WTC11 (cell line): Measurements from ENCODE around the gene KRTAP10-7. TPM values are rescaled to one million over a fixed set of nuclear protein-coding genes. Genes with fewer than 3 reads are reported as not detected.

ENCODE experiments used
- ATAC-seq: fragments of 200-7000 bp; cut with Tn5 transposase; 2 replicates; pipeline ENCODE4 v1.10.0; 2021; ENCODE audit warnings: mild to moderate bottlenecking, moderate library complexity
- CTCF ChIA-PET: fragments of 300-600 bp; sonication (Branson Sonifier 250); formaldehyde crosslinking; loops from one replicate; lab custom pipeline; 2021; ENCODE audit warnings: antibody characterized with exemption; lab: Charles Lee
- POLR2A ChIA-PET: fragments of 350-600 bp; sonication (Branson Sonifier 250); formaldehyde crosslinking; loops from one replicate; lab custom pipeline; 2021; ENCODE audit warnings: antibody characterized with exemption; lab: Charles Lee
- DNase-seq: peaks from one replicate; pipeline ENCODE4 v3.0.0; 2021; ENCODE audit warnings: low spot score
- H3K27ac Mint-ChIP-seq: 2 replicates; pipeline ENCODE4 v1.8.0; 2021; ENCODE audit warnings: mixed read lengths
- H3K27me3 Mint-ChIP-seq: 2 replicates; pipeline ENCODE4 v1.8.0; 2021; ENCODE audit warnings: low read depth, mild to moderate bottlenecking, moderate library complexity, mixed read lengths
- H3K36me3 Mint-ChIP-seq: 2 replicates; pipeline ENCODE4 v1.8.0; 2021; ENCODE audit warnings: mixed read lengths
- H3K4me1 Mint-ChIP-seq: 2 replicates; pipeline ENCODE4 v1.8.0; 2022; ENCODE audit warnings: mixed read lengths
- H3K4me3 Mint-ChIP-seq: 2 replicates; pipeline ENCODE4 v1.8.0; 2021; ENCODE audit warnings: mild to moderate bottlenecking, moderate library complexity, mixed read lengths
- H3K9me3 Mint-ChIP-seq: 2 replicates; pipeline ENCODE4 v1.8.0; 2021; ENCODE audit warnings: mixed read lengths
- EMX1 ChIP-seq: fragments of 250-450 bp; sonication (Bioruptor Pico); IDR thresholded peaks from 2 replicates; pipeline ENCODE4 v1.8.0; 2021; ENCODE audit warnings: mild to moderate bottlenecking
- ESRRA ChIP-seq: sonication (generic); formaldehyde crosslinking; IDR thresholded peaks from 2 replicates; pipeline ENCODE4 v1.8.1; 2022; ENCODE audit warnings: mild to moderate bottlenecking, missing genetic modification reagents, borderline replicate concordance
- FOXK1 ChIP-seq: sonication (generic); formaldehyde crosslinking; IDR thresholded peaks from 2 replicates; pipeline ENCODE4 v1.8.0; 2022; ENCODE audit warnings: mild to moderate bottlenecking, moderate library complexity, missing genetic modification reagents
- FOXP1 ChIP-seq: sonication (generic); formaldehyde crosslinking; IDR thresholded peaks from 2 replicates; pipeline ENCODE4 v1.8.0; 2022; ENCODE audit warnings: missing genetic modification reagents, mild to moderate bottlenecking, moderate library complexity, borderline replicate concordance
- NFE2L1 ChIP-seq: sonication (generic); formaldehyde crosslinking; IDR thresholded peaks from 2 replicates; pipeline ENCODE4 v1.8.1; 2023; ENCODE audit warnings: missing genetic modification reagents
- RORB ChIP-seq: fragments of 250-450 bp; sonication (Bioruptor Pico); IDR thresholded peaks from 2 replicates; pipeline ENCODE4 v1.9.0; 2021; ENCODE audit warnings: mild to moderate bottlenecking
- SMAD3 ChIP-seq: sonication (generic); formaldehyde crosslinking; IDR thresholded peaks from 2 replicates; pipeline ENCODE4 v1.8.0; 2022; ENCODE audit warnings: missing genetic modification reagents, mild to moderate bottlenecking, borderline replicate concordance
- TEAD1 ChIP-seq: sonication (generic); formaldehyde crosslinking; IDR thresholded peaks from 2 replicates; pipeline ENCODE4 v1.8.0; 2022; ENCODE audit warnings: mild to moderate bottlenecking, missing genetic modification reagents
- ZBTB21 ChIP-seq: sonication (generic); formaldehyde crosslinking; IDR thresholded peaks from 2 replicates; pipeline ENCODE4 v1.8.1; 2023; ENCODE audit warnings: mild to moderate bottlenecking, missing genetic modification reagents, borderline replicate concordance
- ZNF121 ChIP-seq: sonication (generic); formaldehyde crosslinking; IDR thresholded peaks from 2 replicates; pipeline ENCODE4 v1.8.0; 2023; ENCODE audit warnings: missing genetic modification reagents
- ZNF671 ChIP-seq: fragments of 250-450 bp; sonication (Bioruptor Pico); IDR thresholded peaks from 2 replicates; pipeline ENCODE4 v1.8.0; 2021; ENCODE audit warnings: mild to moderate bottlenecking
- total RNA-seq: library from RNA; stranded (reverse); gene quantifications from 3 replicates; pipeline ENCODE4 v1.2.3, GENCODE V29; 2021
- TF ChIP-seq, protein P1 (sequence below): fragments of 200-600 bp; IDR thresholded peaks from 2 replicates; pipeline ENCODE4 v1.8.0; 2022; ENCODE audit warnings: antibody characterized with exemption
- TF ChIP-seq, protein P2 (sequence below): sonication (generic); formaldehyde crosslinking; IDR thresholded peaks from 2 replicates; pipeline ENCODE4 v1.8.0; 2022; ENCODE audit warnings: mild to moderate bottlenecking, missing genetic modification reagents
- TF ChIP-seq, protein P3 (sequence below): sonication (generic); formaldehyde crosslinking; conservative IDR thresholded peaks from 2 replicates; pipeline ENCODE4 v1.8.1; 2022; ENCODE audit warnings: mild to moderate bottlenecking, missing genetic modification reagents
- TF ChIP-seq, protein P4 (sequence below): fragments of 250-450 bp; sonication (Bioruptor Pico); IDR thresholded peaks from 2 replicates; pipeline ENCODE4 v1.9.0; 2021; ENCODE audit warnings: mild to moderate bottlenecking, borderline replicate concordance
- TF ChIP-seq, protein P5 (sequence below): sonication (generic); formaldehyde crosslinking; IDR thresholded peaks from 2 replicates; pipeline ENCODE4 v1.8.0; 2022; ENCODE audit warnings: mild to moderate bottlenecking, missing genetic modification reagents
- TF ChIP-seq, protein P6 (sequence below): sonication (generic); formaldehyde crosslinking; IDR thresholded peaks from 2 replicates; pipeline ENCODE4 v1.8.1; 2022; ENCODE audit warnings: low read depth, mild to moderate bottlenecking, moderate library complexity, missing genetic modification reagents, borderline replicate concordance
- TF ChIP-seq, protein P7 (sequence below): sonication (generic); formaldehyde crosslinking; IDR thresholded peaks from 2 replicates; pipeline ENCODE4 v1.8.1; 2022; ENCODE audit warnings: missing genetic modification reagents, borderline replicate concordance
- TF ChIP-seq, protein P8 (sequence below): fragments of 250-450 bp; sonication (Bioruptor Pico); IDR thresholded peaks from 2 replicates; pipeline ENCODE4 v1.9.0; 2021; ENCODE audit warnings: mild to moderate bottlenecking

Gene KRTAP10-7
- total RNA-seq, 1 experiment from 2014 or later = not detected

DNA sequence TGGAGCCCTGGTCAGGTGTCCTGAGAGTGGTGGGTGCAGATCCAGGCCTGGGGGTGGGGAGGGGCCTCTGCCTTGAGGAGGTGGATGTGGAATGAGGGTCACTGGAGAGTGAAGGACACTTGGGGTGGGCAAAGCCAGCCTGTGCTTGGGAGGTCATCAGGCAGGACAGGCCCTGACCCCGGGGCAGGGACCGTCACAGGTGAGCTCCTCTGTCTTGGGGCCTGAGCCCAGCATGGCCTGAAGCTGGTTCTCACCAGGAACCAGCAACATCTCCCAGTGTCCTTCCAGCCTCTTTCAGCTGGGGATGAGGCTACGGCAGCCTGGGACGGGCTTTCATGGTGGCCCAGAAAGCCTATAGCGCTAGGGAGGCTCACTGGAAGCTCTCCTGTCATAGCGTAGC is 48.3 kb upstream of the KRTAP10-7 start:
- TF ChIP-seq ZNF671 (CRISPR knock-in tag) (no peak), ESRRA (no peak), ZNF121 (CRISPR knock-in tag) (no peak), ZBTB21 (CRISPR knock-in tag) (no peak), SMAD3 (CRISPR knock-in tag) (no peak), EMX1 (CRISPR knock-in tag) (no peak), TEAD1 (CRISPR knock-in tag) (no peak), RORB (no peak), NFE2L1 (CRISPR knock-in tag) (no peak), FOXP1 (no peak), FOXK1 (no peak)
- TF ChIP-seq, protein P1, sequence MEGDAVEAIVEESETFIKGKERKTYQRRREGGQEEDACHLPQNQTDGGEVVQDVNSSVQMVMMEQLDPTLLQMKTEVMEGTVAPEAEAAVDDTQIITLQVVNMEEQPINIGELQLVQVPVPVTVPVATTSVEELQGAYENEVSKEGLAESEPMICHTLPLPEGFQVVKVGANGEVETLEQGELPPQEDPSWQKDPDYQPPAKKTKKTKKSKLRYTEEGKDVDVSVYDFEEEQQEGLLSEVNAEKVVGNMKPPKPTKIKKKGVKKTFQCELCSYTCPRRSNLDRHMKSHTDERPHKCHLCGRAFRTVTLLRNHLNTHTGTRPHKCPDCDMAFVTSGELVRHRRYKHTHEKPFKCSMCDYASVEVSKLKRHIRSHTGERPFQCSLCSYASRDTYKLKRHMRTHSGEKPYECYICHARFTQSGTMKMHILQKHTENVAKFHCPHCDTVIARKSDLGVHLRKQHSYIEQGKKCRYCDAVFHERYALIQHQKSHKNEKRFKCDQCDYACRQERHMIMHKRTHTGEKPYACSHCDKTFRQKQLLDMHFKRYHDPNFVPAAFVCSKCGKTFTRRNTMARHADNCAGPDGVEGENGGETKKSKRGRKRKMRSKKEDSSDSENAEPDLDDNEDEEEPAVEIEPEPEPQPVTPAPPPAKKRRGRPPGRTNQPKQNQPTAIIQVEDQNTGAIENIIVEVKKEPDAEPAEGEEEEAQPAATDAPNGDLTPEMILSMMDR = no peak
- TF ChIP-seq, protein P2, sequence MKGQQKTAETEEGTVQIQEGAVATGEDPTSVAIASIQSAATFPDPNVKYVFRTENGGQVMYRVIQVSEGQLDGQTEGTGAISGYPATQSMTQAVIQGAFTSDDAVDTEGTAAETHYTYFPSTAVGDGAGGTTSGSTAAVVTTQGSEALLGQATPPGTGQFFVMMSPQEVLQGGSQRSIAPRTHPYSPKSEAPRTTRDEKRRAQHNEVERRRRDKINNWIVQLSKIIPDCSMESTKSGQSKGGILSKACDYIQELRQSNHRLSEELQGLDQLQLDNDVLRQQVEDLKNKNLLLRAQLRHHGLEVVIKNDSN = no peak
- TF ChIP-seq, protein P3, sequence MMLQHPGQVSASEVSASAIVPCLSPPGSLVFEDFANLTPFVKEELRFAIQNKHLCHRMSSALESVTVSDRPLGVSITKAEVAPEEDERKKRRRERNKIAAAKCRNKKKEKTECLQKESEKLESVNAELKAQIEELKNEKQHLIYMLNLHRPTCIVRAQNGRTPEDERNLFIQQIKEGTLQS (CRISPR knock-in tag) = no peak
- TF ChIP-seq, protein P4, sequence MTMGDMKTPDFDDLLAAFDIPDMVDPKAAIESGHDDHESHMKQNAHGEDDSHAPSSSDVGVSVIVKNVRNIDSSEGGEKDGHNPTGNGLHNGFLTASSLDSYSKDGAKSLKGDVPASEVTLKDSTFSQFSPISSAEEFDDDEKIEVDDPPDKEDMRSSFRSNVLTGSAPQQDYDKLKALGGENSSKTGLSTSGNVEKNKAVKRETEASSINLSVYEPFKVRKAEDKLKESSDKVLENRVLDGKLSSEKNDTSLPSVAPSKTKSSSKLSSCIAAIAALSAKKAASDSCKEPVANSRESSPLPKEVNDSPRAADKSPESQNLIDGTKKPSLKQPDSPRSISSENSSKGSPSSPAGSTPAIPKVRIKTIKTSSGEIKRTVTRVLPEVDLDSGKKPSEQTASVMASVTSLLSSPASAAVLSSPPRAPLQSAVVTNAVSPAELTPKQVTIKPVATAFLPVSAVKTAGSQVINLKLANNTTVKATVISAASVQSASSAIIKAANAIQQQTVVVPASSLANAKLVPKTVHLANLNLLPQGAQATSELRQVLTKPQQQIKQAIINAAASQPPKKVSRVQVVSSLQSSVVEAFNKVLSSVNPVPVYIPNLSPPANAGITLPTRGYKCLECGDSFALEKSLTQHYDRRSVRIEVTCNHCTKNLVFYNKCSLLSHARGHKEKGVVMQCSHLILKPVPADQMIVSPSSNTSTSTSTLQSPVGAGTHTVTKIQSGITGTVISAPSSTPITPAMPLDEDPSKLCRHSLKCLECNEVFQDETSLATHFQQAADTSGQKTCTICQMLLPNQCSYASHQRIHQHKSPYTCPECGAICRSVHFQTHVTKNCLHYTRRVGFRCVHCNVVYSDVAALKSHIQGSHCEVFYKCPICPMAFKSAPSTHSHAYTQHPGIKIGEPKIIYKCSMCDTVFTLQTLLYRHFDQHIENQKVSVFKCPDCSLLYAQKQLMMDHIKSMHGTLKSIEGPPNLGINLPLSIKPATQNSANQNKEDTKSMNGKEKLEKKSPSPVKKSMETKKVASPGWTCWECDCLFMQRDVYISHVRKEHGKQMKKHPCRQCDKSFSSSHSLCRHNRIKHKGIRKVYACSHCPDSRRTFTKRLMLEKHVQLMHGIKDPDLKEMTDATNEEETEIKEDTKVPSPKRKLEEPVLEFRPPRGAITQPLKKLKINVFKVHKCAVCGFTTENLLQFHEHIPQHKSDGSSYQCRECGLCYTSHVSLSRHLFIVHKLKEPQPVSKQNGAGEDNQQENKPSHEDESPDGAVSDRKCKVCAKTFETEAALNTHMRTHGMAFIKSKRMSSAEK = no peak
- TF ChIP-seq, protein P5, sequence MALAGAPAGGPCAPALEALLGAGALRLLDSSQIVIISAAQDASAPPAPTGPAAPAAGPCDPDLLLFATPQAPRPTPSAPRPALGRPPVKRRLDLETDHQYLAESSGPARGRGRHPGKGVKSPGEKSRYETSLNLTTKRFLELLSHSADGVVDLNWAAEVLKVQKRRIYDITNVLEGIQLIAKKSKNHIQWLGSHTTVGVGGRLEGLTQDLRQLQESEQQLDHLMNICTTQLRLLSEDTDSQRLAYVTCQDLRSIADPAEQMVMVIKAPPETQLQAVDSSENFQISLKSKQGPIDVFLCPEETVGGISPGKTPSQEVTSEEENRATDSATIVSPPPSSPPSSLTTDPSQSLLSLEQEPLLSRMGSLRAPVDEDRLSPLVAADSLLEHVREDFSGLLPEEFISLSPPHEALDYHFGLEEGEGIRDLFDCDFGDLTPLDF (CRISPR knock-in tag) = no peak
- TF ChIP-seq, protein P6, sequence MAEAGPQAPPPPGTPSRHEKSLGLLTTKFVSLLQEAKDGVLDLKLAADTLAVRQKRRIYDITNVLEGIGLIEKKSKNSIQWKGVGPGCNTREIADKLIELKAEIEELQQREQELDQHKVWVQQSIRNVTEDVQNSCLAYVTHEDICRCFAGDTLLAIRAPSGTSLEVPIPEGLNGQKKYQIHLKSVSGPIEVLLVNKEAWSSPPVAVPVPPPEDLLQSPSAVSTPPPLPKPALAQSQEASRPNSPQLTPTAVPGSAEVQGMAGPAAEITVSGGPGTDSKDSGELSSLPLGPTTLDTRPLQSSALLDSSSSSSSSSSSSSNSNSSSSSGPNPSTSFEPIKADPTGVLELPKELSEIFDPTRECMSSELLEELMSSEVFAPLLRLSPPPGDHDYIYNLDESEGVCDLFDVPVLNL (CRISPR knock-in tag) = no peak
- TF ChIP-seq, protein P7, sequence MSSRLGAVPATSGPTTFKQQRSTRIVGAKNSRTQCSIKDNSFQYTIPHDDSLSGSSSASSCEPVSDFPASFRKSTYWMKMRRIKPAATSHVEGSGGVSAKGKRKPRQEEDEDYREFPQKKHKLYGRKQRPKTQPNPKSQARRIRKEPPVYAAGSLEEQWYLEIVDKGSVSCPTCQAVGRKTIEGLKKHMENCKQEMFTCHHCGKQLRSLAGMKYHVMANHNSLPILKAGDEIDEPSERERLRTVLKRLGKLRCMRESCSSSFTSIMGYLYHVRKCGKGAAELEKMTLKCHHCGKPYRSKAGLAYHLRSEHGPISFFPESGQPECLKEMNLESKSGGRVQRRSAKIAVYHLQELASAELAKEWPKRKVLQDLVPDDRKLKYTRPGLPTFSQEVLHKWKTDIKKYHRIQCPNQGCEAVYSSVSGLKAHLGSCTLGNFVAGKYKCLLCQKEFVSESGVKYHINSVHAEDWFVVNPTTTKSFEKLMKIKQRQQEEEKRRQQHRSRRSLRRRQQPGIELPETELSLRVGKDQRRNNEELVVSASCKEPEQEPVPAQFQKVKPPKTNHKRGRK (CRISPR knock-in tag) = no peak
- TF ChIP-seq, protein P8, sequence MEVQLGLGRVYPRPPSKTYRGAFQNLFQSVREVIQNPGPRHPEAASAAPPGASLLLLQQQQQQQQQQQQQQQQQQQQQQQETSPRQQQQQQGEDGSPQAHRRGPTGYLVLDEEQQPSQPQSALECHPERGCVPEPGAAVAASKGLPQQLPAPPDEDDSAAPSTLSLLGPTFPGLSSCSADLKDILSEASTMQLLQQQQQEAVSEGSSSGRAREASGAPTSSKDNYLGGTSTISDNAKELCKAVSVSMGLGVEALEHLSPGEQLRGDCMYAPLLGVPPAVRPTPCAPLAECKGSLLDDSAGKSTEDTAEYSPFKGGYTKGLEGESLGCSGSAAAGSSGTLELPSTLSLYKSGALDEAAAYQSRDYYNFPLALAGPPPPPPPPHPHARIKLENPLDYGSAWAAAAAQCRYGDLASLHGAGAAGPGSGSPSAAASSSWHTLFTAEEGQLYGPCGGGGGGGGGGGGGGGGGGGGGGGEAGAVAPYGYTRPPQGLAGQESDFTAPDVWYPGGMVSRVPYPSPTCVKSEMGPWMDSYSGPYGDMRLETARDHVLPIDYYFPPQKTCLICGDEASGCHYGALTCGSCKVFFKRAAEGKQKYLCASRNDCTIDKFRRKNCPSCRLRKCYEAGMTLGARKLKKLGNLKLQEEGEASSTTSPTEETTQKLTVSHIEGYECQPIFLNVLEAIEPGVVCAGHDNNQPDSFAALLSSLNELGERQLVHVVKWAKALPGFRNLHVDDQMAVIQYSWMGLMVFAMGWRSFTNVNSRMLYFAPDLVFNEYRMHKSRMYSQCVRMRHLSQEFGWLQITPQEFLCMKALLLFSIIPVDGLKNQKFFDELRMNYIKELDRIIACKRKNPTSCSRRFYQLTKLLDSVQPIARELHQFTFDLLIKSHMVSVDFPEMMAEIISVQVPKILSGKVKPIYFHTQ = no peak
- ChIA-PET CTCF (interaction anchor here (1.0 to 1.2 kb wide), 3 partner anchors 41 to 241 kb away, joined by 3 to 4 read pairs (median 3); no protein-coding TSS in a partner anchor), POLR2A (no interaction called here)
- no peak overlapping the region for H3K27ac Mint-ChIP-seq
- no peaks in the 10 kb centered on the region for H3K27me3 Mint-ChIP-seq
- H3K9me3 Mint-ChIP-seq = peaks cover 7% of the 10 kb centered on the region
- no peak overlapping the region for H3K4me3 Mint-ChIP-seq
- no peak for DNase-seq
- peaks cover 2% of the 10 kb centered on the region for H3K36me3 Mint-ChIP-seq
- ATAC-seq = no peak
- peaks cover 54% of the 10 kb centered on the region for H3K4me1 Mint-ChIP-seq
